ENCODE results near the gene NABP1. TPM values are rescaled to one million over a fixed set of nuclear protein-coding genes. Genes with fewer than 3 reads are reported as not detected.

Gene NABP1
- total and polyA plus RNA-seq, 4 experiments from 2014 or later: 14.6 to 111 (median 64.9) TPM

DNA sequence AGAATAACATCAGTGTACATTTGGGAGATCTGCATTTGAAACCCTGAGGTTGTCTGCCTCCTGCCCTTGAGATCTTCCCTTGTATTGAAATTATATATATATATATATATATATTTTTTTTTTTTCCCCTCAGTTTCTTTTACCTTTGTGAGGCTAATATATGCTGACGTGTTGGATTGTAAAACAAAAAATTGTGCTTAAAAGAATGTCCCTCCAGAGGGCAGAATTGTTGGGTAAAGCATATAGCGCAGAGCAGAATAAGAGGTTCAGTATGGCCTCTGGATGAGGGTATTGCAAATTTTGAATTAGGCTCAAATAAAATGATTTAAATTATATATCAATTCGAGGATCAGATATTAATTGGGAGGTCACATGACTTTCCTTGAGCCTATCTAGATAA lies 12.4 kb downstream of the NABP1 start:
- H3K36me3 Mint-ChIP-seq: peaks cover 32 to 42% of the 10 kb centered on the region in 2 donors
- Histone ChIP-seq H3K9me3 (ENCODE audit: control insufficient read depth in 1 of 2, low read length in 2 of 2) (no peaks in the 10 kb centered on the region), H3K4me1 (ENCODE audit: insufficient read depth, low read length) (peaks cover 38% of the 10 kb centered on the region), H3K27ac (ENCODE audit: low read depth, low read length) (no peak overlapping the region), H3K36me3 (ENCODE audit: insufficient read depth, low read length) (peaks cover 24% of the 10 kb centered on the region), H3K4me3 (ENCODE audit: low read length in 2 of 2) (no peak overlapping the region), H3K27me3 (ENCODE audit: insufficient read depth, low read length) (no peaks in the 10 kb centered on the region)
- ChIA-PET POLR2A (ENCODE audit: partially characterized antibody) (interaction anchor here (1.5 to 2.8 kb wide), 3 partner anchors 13 to 121 kb away, joined by 3 to 51 read pairs (median 10); partner anchors contain the start of gene NABP1), CTCF (ENCODE audit: partially characterized antibody) (interaction anchor here (1.0 kb wide), 1 partner anchor 124 kb away, joined by 8 read pairs; no protein-coding TSS in a partner anchor)
- no peaks in the 10 kb centered on the region for H3K9me3 Mint-ChIP-seq
- DNase-seq: no peak
- intact Hi-C loops (cut with micrococcal nuclease): loop anchor here (2.0 kb wide), 2 partner anchors 14 to 526 kb away; no protein-coding TSS in a partner anchor
- H3K27me3 Mint-ChIP-seq: no peaks in the 10 kb centered on the region
- peaks cover 25 to 49% (median 37%) of the 10 kb centered on the region in 4 donors for H3K4me1 Mint-ChIP-seq
- H3K27ac Mint-ChIP-seq: peak overlapping the region in 3 of 7 donors; percentile 13 to 90 (median 69)
- no peak overlapping the region for H3K4me3 Mint-ChIP-seq

DNA sequence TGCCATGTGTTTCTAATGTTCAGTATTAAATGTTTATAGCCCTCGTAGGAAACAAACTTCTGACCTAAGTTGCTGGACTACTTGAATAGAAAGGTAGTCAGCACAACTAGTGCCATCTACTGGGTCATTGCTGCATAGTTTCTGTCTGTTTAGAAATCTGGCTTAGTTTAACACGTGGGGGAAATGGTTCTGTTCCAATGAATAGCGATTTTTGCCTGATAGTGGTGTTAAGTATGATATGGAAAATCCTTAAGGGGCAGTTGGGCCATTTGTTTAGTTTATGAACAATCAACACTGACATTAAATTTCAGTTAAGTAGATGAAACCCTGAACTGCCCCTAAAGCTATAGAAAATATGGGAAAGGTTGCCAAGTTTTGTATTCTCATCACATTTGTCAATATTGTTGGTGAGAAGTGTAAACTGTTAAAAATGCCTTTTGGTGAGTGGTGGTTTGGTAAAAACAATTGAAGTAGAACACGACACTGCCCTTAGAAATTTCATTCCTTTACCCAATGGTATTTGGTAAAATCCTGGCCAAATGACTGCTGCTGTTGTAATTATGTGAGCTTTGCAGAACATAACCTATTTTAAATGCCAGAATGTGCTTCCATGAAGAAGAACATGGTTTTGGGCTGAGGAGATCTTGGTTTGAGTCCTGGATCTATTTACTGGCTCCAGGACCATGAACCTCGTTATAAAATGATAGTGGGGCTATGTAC lies 13.2 kb downstream of the NABP1 start:
- intact Hi-C loops (cut with micrococcal nuclease): loop anchor here (1.0 to 2.0 kb wide), 8 partner anchors 11 to 526 kb away; no protein-coding TSS in a partner anchor
- Mint-ChIP-seq H3K4me3 (no peak overlapping the region), H3K27ac (peak overlapping the region; percentile 40 to 90 (median 73)), H3K9me3 (no peaks in the 10 kb centered on the region), H3K27me3 (no peaks in the 10 kb centered on the region), H3K4me1 (peaks cover 20 to 46% (median 32%) of the 10 kb centered on the region in 4 donors), H3K36me3 (peaks cover 26 to 41% of the 10 kb centered on the region in 2 donors)
- Histone ChIP-seq H3K27me3 (ENCODE audit: insufficient read depth, low read length) (no peaks in the 10 kb centered on the region), H3K4me1 (ENCODE audit: insufficient read depth, low read length) (peaks cover 30% of the 10 kb centered on the region), H3K4me3 (ENCODE audit: low read length in 2 of 2) (no peak overlapping the region), H3K27ac (ENCODE audit: low read depth, low read length) (no peak overlapping the region), H3K9me3 (ENCODE audit: control insufficient read depth in 1 of 2, low read length in 2 of 2) (no peaks in the 10 kb centered on the region), H3K36me3 (ENCODE audit: insufficient read depth, low read length) (peaks cover 19% of the 10 kb centered on the region)
- ChIA-PET CTCF (ENCODE audit: partially characterized antibody) (interaction anchor here (0.7 to 3.1 kb wide), 18 partner anchors 10 to 472 kb away, joined by 3 to 63 read pairs (median 5); partner anchors contain the start of gene NABP1), POLR2A (ENCODE audit: partially characterized antibody) (interaction anchor here (0.8 to 3.1 kb wide), 9 partner anchors 9 to 124 kb away, joined by 3 to 29 read pairs (median 4); partner anchors contain the start of gene NABP1)
- peak; percentile 61 to 67 (median 65) for DNase-seq

DNA sequence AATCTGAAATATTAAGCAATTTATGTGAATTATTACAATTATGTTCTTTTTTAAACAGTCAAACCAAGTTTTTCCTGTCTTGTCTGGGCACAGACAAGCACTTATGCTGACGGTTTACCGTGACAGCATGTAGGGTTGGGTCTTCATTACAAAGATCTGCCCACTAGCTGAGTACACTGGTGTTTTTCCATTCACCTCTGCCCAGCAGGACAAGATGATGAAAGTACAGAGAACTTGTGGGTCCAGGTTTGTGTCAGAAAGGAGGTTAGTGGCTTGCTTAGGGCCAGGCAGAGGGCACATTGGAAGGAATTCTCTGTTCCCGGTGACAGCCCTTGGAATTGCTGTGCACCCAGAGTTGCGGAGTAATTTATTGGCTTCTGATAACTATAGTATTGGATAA lies 14.0 kb downstream of the NABP1 start:
- ChIA-PET POLR2A (ENCODE audit: partially characterized antibody) (interaction anchor here (0.8 to 3.1 kb wide), 8 partner anchors 12 to 125 kb away, joined by 3 to 29 read pairs (median 5); partner anchors contain the start of gene NABP1), CTCF (ENCODE audit: partially characterized antibody) (interaction anchor here (0.9 to 3.1 kb wide), 16 partner anchors 11 to 471 kb away, joined by 3 to 63 read pairs (median 5); partner anchors contain the start of gene NABP1)
- peaks cover 29% of the 10 kb centered on the region for H3K4me1 ChIP-seq (ENCODE audit: insufficient read depth, low read length)
- no peak overlapping the region for H3K4me3 Mint-ChIP-seq
- H3K36me3 ChIP-seq (ENCODE audit: insufficient read depth, low read length): peaks cover 12% of the 10 kb centered on the region
- no peak overlapping the region for H3K4me3 ChIP-seq (ENCODE audit: low read length in 2 of 2)
- H3K9me3 Mint-ChIP-seq: no peaks in the 10 kb centered on the region
- no peak overlapping the region for H3K27ac ChIP-seq (ENCODE audit: low read depth, low read length)
- H3K27ac Mint-ChIP-seq: no peak overlapping the region
- H3K27me3 Mint-ChIP-seq: no peaks in the 10 kb centered on the region
- intact Hi-C loops (cut with micrococcal nuclease): loop anchor here (1.0 to 2.0 kb wide), 8 partner anchors 12 to 527 kb away; no protein-coding TSS in a partner anchor
- peaks cover 23 to 37% of the 10 kb centered on the region in 2 donors for H3K36me3 Mint-ChIP-seq
- H3K4me1 Mint-ChIP-seq: peaks cover 18 to 42% (median 30%) of the 10 kb centered on the region in 4 donors
- H3K9me3 ChIP-seq (ENCODE audit: control insufficient read depth in 1 of 2, low read length in 2 of 2): no peaks in the 10 kb centered on the region
- no peaks in the 10 kb centered on the region for H3K27me3 ChIP-seq (ENCODE audit: insufficient read depth, low read length)
- DNase-seq: no peak

DNA sequence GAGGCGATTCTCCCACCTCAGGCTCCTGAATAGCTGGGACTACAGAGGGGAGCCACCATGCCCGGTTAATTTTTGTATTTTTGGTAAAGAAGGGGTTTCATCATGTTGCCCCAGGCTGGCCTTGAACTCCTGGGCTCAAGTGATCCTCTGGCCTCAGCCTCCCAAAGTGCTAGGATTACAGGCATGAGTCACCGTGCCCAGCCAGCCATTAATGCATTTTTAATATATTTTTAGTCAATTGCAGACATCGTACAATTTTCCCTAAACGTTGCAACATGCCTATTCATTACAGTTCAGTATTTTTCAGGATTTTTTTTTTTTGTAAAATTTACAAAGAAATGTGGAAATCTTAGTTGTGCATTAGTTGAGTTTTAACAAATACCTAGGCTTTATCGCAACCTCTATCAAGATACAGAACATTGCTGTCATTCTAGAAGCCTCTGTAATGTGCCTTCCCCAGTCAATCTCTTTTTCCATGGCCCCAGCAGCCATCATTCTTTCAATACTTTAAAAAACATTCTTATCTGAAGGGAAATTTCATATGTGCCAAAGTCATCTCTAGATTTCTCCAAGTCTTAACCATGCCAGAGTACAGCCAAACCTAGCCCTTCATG lies 14.7 kb downstream of the NABP1 start:
- POLR2A ChIA-PET (ENCODE audit: partially characterized antibody): interaction anchor here (1.2 to 3.1 kb wide), 3 partner anchors 9 to 122 kb away, joined by 4 to 29 read pairs (median 10); partner anchors contain the start of gene NABP1
- peaks cover 17 to 32% of the 10 kb centered on the region in 2 donors for H3K36me3 Mint-ChIP-seq
- CTCF ChIA-PET (ENCODE audit: partially characterized antibody): interaction anchor here (1.2 to 3.1 kb wide), 8 partner anchors 11 to 470 kb away, joined by 3 to 63 read pairs (median 6); no protein-coding TSS in a partner anchor
- Histone ChIP-seq H3K4me1 (ENCODE audit: insufficient read depth, low read length) (peaks cover 29% of the 10 kb centered on the region), H3K27me3 (ENCODE audit: insufficient read depth, low read length) (no peaks in the 10 kb centered on the region), H3K9me3 (ENCODE audit: control insufficient read depth in 1 of 2, low read length in 2 of 2) (no peaks in the 10 kb centered on the region), H3K4me3 (ENCODE audit: low read length in 2 of 2) (no peak overlapping the region), H3K36me3 (ENCODE audit: insufficient read depth, low read length) (peaks cover 6% of the 10 kb centered on the region), H3K27ac (ENCODE audit: low read depth, low read length) (no peak overlapping the region)
- intact Hi-C loops (cut with micrococcal nuclease): no loop called here
- no peaks in the 10 kb centered on the region for H3K9me3 Mint-ChIP-seq
- no peaks in the 10 kb centered on the region for H3K27me3 Mint-ChIP-seq
- no peak for DNase-seq
- no peak overlapping the region for H3K4me3 Mint-ChIP-seq
- peaks cover 18 to 41% (median 29%) of the 10 kb centered on the region in 4 donors for H3K4me1 Mint-ChIP-seq
- H3K27ac Mint-ChIP-seq: peak overlapping the region in 1 of 7 donors; percentile 43

DNA sequence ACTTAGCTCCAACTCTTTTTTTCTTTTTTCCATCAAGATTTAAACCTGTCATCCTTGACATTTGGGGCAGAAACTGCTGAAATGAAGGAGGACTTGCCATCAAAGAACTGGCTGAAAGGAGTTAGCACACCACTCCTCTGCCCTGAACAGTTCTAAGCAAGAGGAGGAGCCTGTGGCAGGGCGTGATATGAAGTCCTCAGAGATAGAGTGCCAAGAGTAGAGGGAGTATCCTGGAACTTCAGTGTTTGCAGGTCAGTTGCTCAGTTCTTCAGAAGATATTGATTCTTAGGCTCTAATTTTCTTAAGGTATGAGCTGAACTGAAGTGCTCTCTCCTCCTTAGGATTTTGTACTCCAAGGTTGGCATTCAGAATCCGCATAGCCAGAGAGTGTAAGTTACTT lies 15.2 kb downstream of the NABP1 start:
- CTCF ChIA-PET (ENCODE audit: partially characterized antibody): interaction anchor here (0.6 to 3.1 kb wide), 3 partner anchors 122 to 469 kb away, joined by 3 to 63 read pairs (median 4); no protein-coding TSS in a partner anchor
- no peaks in the 10 kb centered on the region for H3K27me3 Mint-ChIP-seq

DNA sequence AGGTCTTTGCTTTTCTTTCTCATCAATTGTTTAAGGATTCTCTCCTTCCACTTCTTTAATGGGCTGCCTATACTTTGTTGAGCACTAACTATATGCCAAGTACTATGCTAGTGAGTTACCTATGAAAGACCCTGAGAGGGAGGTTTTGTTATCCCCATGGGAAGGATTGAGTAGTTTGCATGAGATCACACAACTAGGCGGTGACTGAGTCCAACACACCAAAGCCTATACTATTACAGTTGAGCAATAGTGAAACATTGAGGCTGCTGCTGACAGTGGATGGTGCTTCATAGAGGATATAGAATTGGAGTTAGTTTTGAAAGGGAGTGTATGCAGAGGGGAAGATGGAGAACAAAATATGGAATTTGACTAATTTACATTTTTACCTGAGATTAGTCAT lies 15.8 kb downstream of the NABP1 start:
- H3K36me3 Mint-ChIP-seq: peaks cover 18 to 29% of the 10 kb centered on the region in 2 donors
- Histone ChIP-seq H3K27ac (ENCODE audit: low read depth, low read length) (no peak overlapping the region), H3K4me1 (ENCODE audit: insufficient read depth, low read length) (peaks cover 24% of the 10 kb centered on the region), H3K9me3 (ENCODE audit: control insufficient read depth in 1 of 2, low read length in 2 of 2) (no peaks in the 10 kb centered on the region), H3K36me3 (ENCODE audit: insufficient read depth, low read length) (peaks cover 3% of the 10 kb centered on the region), H3K27me3 (ENCODE audit: insufficient read depth, low read length) (no peaks in the 10 kb centered on the region), H3K4me3 (ENCODE audit: low read length in 2 of 2) (no peak overlapping the region)
- no peaks in the 10 kb centered on the region for H3K9me3 Mint-ChIP-seq
- ChIA-PET POLR2A (ENCODE audit: partially characterized antibody) (interaction anchor here (3.1 kb wide), 1 partner anchor 16 kb away, joined by 29 read pairs; the partner anchor contains the start of gene NABP1), CTCF (ENCODE audit: partially characterized antibody) (interaction anchor here (0.6 to 3.1 kb wide), 2 partner anchors 123 to 126 kb away, joined by 4 to 63 read pairs; no protein-coding TSS in a partner anchor)
- no peak overlapping the region for H3K27ac Mint-ChIP-seq
- peaks cover 16 to 32% (median 20%) of the 10 kb centered on the region in 4 donors for H3K4me1 Mint-ChIP-seq
- DNase-seq: no peak
- intact Hi-C loops (cut with micrococcal nuclease): no loop called here
- H3K4me3 Mint-ChIP-seq: no peak overlapping the region
- H3K27me3 Mint-ChIP-seq: no peaks in the 10 kb centered on the region

More for the DNA sequence above, 15.2 kb downstream of the NABP1 start:
- no peak overlapping the region for H3K27ac ChIP-seq (ENCODE audit: low read depth, low read length)
- peaks cover 3% of the 10 kb centered on the region for H3K36me3 ChIP-seq (ENCODE audit: insufficient read depth, low read length)
- H3K36me3 Mint-ChIP-seq: peaks cover 19 to 30% of the 10 kb centered on the region in 2 donors
- no peaks in the 10 kb centered on the region for H3K9me3 ChIP-seq (ENCODE audit: control insufficient read depth in 1 of 2, low read length in 2 of 2)
- H3K4me3 Mint-ChIP-seq: no peak overlapping the region
- intact Hi-C loops (cut with micrococcal nuclease): no loop called here
- no peak for DNase-seq
- peak overlapping the region in 2 of 7 donors; percentile 12 to 43 for H3K27ac Mint-ChIP-seq
- H3K4me1 Mint-ChIP-seq: peaks cover 19 to 37% (median 25%) of the 10 kb centered on the region in 4 donors
- H3K27me3 ChIP-seq (ENCODE audit: insufficient read depth, low read length): no peaks in the 10 kb centered on the region
- no peak overlapping the region for H3K4me3 ChIP-seq (ENCODE audit: low read length in 2 of 2)
- H3K4me1 ChIP-seq (ENCODE audit: insufficient read depth, low read length): peaks cover 29% of the 10 kb centered on the region
- H3K9me3 Mint-ChIP-seq: no peaks in the 10 kb centered on the region
- POLR2A ChIA-PET (ENCODE audit: partially characterized antibody): interaction anchor here (1.2 to 3.1 kb wide), 2 partner anchors 10 to 16 kb away, joined by 4 to 29 read pairs; partner anchors contain the start of gene NABP1

Measured in CD4-positive, alpha-beta memory T cell (primary cell).